ENCODE results near the gene RIT2. TPM values are rescaled to one million over a fixed set of nuclear protein-coding genes. Genes with fewer than 3 reads are reported as not detected.

Gene RIT2
- total RNA-seq, 1 experiment from 2014 or later: not detected

- H3K9me3 ChIP-seq: no peaks in the 10 kb centered on the region
- H3K4me1 ChIP-seq: no peaks in the 10 kb centered on the region
- Mint-ChIP-seq H3K4me3 (ENCODE audit: unreplicated experiment) (no peak overlapping the region), H3K4me1 (ENCODE audit: low read depth, unreplicated experiment) (no peaks in the 10 kb centered on the region), H3K36me3 (ENCODE audit: insufficient read depth, unreplicated experiment) (no peaks in the 10 kb centered on the region), H3K27me3 (ENCODE audit: insufficient read depth, unreplicated experiment) (no peaks in the 10 kb centered on the region), H3K27ac (ENCODE audit: unreplicated experiment) (no peak overlapping the region), H3K9me3 (ENCODE audit: unreplicated experiment) (no peaks in the 10 kb centered on the region)
- no peaks in the 10 kb centered on the region for H3K27me3 ChIP-seq (replicated peaks; ENCODE audit: control insufficient read depth, insufficient read depth, low read length)
- no peaks in the 10 kb centered on the region for H3K36me3 ChIP-seq (ENCODE audit: control insufficient read depth, insufficient read depth, low read length)
- no peak overlapping the region for H3K4me3 ChIP-seq (ENCODE audit: low read depth, low read length)
- TF ChIP-seq CTCF (IDR thresholded peaks at IDR 0.05; ENCODE audit: insufficient read depth in 1 of 2, low read depth in 1 of 2, low read length in 1 of 2, severe bottlenecking in 1 of 2, unreplicated experiment in 1 of 2): no peak
- CTCF ChIA-PET: no interaction called here
- DNase-seq: no peak
- BruUV-seq (replicated peaks): no TSS peak
- POLR2A ChIA-PET: no interaction called here
- intact Hi-C loops (cut with micrococcal nuclease; ENCODE audit: unreplicated experiment): no loop called here
Observed at GRCh38 chr18:43159926-43160325, 44.4 kb upstream of the RIT2 start.

- Histone ChIP-seq H3K4me1 (no peaks in the 10 kb centered on the region), H3K9me3 (no peaks in the 10 kb centered on the region), H3K27me3 (replicated peaks; ENCODE audit: control insufficient read depth, insufficient read depth, low read length) (no peaks in the 10 kb centered on the region), H3K36me3 (ENCODE audit: control insufficient read depth, insufficient read depth, low read length) (no peaks in the 10 kb centered on the region), H3K4me3 (ENCODE audit: low read depth, low read length) (no peak overlapping the region)
- no peak for DNase-seq
- Mint-ChIP-seq H3K27me3 (ENCODE audit: insufficient read depth, unreplicated experiment) (no peaks in the 10 kb centered on the region), H3K4me3 (ENCODE audit: unreplicated experiment) (no peak overlapping the region), H3K36me3 (ENCODE audit: insufficient read depth, unreplicated experiment) (no peaks in the 10 kb centered on the region), H3K27ac (ENCODE audit: unreplicated experiment) (no peak overlapping the region), H3K9me3 (ENCODE audit: unreplicated experiment) (no peaks in the 10 kb centered on the region), H3K4me1 (ENCODE audit: low read depth, unreplicated experiment) (no peaks in the 10 kb centered on the region)
- intact Hi-C loops (cut with micrococcal nuclease; ENCODE audit: unreplicated experiment): no loop called here
- ChIA-PET POLR2A (no interaction called here), CTCF (no interaction called here)
- no peak for TF ChIP-seq CTCF (IDR thresholded peaks at IDR 0.05; ENCODE audit: insufficient read depth in 1 of 2, low read depth in 1 of 2, low read length in 1 of 2, severe bottlenecking in 1 of 2, unreplicated experiment in 1 of 2)
- BruUV-seq (replicated peaks): no TSS peak
Observed at GRCh38 chr18:43159086-43159770, 43.7 kb upstream of the RIT2 start.

DNA sequence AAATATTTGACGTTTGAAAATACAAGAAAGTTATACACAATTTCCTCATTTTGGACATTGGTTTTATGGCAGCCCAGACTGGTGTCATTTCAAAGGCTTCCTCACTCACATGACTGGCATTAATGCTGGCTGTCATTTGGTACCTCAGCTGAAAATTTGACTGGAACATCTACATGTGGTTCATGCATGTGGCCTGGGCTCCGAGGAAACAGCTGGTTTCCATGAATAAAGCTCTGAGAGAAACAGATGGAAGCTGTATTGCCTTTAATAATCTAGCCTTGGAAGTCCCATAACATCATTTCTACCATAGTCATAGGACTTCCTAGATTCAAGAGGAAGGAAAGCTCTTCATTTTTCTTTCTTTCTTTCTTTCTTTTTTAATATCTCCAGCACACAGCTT is 42.9 kb upstream of the RIT2 start:
- no peak overlapping the region for H3K27ac Mint-ChIP-seq (ENCODE audit: unreplicated experiment)
- no peaks in the 10 kb centered on the region for H3K27me3 Mint-ChIP-seq (ENCODE audit: insufficient read depth, unreplicated experiment)
- H3K36me3 Mint-ChIP-seq (ENCODE audit: insufficient read depth, unreplicated experiment): no peaks in the 10 kb centered on the region
- CTCF ChIA-PET: no interaction called here
- Histone ChIP-seq H3K36me3 (ENCODE audit: control insufficient read depth, insufficient read depth, low read length) (no peaks in the 10 kb centered on the region), H3K9me3 (no peaks in the 10 kb centered on the region), H3K4me3 (ENCODE audit: low read depth, low read length) (no peak overlapping the region), H3K27me3 (replicated peaks; ENCODE audit: control insufficient read depth, insufficient read depth, low read length) (no peaks in the 10 kb centered on the region), H3K4me1 (no peaks in the 10 kb centered on the region)
- H3K4me3 Mint-ChIP-seq (ENCODE audit: unreplicated experiment): no peak overlapping the region
- no peaks in the 10 kb centered on the region for H3K9me3 Mint-ChIP-seq (ENCODE audit: unreplicated experiment)
- intact Hi-C loops (cut with micrococcal nuclease; ENCODE audit: unreplicated experiment): no loop called here
- no TSS peak for BruUV-seq (replicated peaks)
- POLR2A ChIA-PET: no interaction called here
- TF ChIP-seq CTCF (IDR thresholded peaks at IDR 0.05; ENCODE audit: insufficient read depth in 1 of 2, low read depth in 1 of 2, low read length in 1 of 2, severe bottlenecking in 1 of 2, unreplicated experiment in 1 of 2): no peak
- no peaks in the 10 kb centered on the region for H3K4me1 Mint-ChIP-seq (ENCODE audit: low read depth, unreplicated experiment)
- DNase-seq: no peak
